Activated CD4-positive, alpha-beta T cell treated with anti-CD3 and anti-CD28 coated beads, Interleukin-2, amount 50 U/mL, for 4 hours (primary cell): ENCODE measurements around the gene RHBDD1.

Source experiments
- DNase-seq, 2 experiments: peaks; one replicate each; pipeline ENCODE4 v3.0.0-alpha.2; 2020

The RHBDD1 gene

GRCh38 chr2:226888971-226889370 lies 53.1 kb downstream of the RHBDD1 start:
- DNase-seq = no peak

GRCh38 chr2:226890286-226890685 lies 54.4 kb downstream of the RHBDD1 start:
- DNase-seq = no peak

GRCh38 chr2:226891780-226892590 lies 56.1 kb downstream of the RHBDD1 start:
- no peak for DNase-seq

- DNase-seq = no peak
Observed at GRCh38 chr2:226892729-226893128, 56.9 kb downstream of the RHBDD1 start.

GRCh38 chr2:226893216-226893615 lies 57.4 kb downstream of the RHBDD1 start:
- DNase-seq = no peak

- DNase-seq = no peak
Observed at GRCh38 chr2:226894752-226895151, 58.9 kb downstream of the RHBDD1 start.

- no peak for DNase-seq
Observed at GRCh38 chr2:226895579-226895978, 59.7 kb downstream of the RHBDD1 start.

GRCh38 chr2:226898121-226898520 lies 62.3 kb downstream of the RHBDD1 start:
- DNase-seq = no peak

- DNase-seq = no peak
Observed at GRCh38 chr2:226898897-226899296, 63.0 kb downstream of the RHBDD1 start.

GRCh38 chr2:226902041-226902966 lies 66.5 kb downstream of the RHBDD1 start:
- no peak for DNase-seq

- DNase-seq = no peak
Observed at GRCh38 chr2:226903179-226903578, 67.3 kb downstream of the RHBDD1 start.

- no peak for DNase-seq
Observed at GRCh38 chr2:226904592-226904991, 68.7 kb downstream of the RHBDD1 start.

- DNase-seq = no peak
Observed at GRCh38 chr2:226905718-226906117, 69.9 kb downstream of the RHBDD1 start.

GRCh38 chr2:226906163-226906693 lies 70.4 kb downstream of the RHBDD1 start:
- DNase-seq = no peak

GRCh38 chr2:226909126-226909525 lies 73.3 kb downstream of the RHBDD1 start:
- DNase-seq = no peak

- DNase-seq = no peak
Observed at GRCh38 chr2:226909836-226910235, 74.0 kb downstream of the RHBDD1 start.

GRCh38 chr2:226910384-226910783 lies 74.5 kb downstream of the RHBDD1 start:
- DNase-seq = no peak

- DNase-seq = no peak
Observed at GRCh38 chr2:226911932-226912331, 76.1 kb downstream of the RHBDD1 start.

GRCh38 chr2:226913641-226914040 lies 77.8 kb downstream of the RHBDD1 start:
- no peak for DNase-seq

GRCh38 chr2:226915846-226916360 lies 80.0 kb downstream of the RHBDD1 start:
- DNase-seq = no peak

- DNase-seq = no peak
Observed at GRCh38 chr2:226916669-226917068, 80.8 kb downstream of the RHBDD1 start.

- DNase-seq = no peak
Observed at GRCh38 chr2:226932443-226932842, 96.6 kb downstream of the RHBDD1 start.

GRCh38 chr2:226934546-226935201 lies 98.8 kb downstream of the RHBDD1 start:
- no peak for DNase-seq
